ENCODE data around the gene ASTN2. TPM values are rescaled to one million over a fixed set of nuclear protein-coding genes. Genes with fewer than 3 reads are reported as not detected.

ASTN2 gene
- total and polyA plus RNA-seq, 2 experiments from 2014 or later = 7.0 to 24.6 TPM

DNA sequence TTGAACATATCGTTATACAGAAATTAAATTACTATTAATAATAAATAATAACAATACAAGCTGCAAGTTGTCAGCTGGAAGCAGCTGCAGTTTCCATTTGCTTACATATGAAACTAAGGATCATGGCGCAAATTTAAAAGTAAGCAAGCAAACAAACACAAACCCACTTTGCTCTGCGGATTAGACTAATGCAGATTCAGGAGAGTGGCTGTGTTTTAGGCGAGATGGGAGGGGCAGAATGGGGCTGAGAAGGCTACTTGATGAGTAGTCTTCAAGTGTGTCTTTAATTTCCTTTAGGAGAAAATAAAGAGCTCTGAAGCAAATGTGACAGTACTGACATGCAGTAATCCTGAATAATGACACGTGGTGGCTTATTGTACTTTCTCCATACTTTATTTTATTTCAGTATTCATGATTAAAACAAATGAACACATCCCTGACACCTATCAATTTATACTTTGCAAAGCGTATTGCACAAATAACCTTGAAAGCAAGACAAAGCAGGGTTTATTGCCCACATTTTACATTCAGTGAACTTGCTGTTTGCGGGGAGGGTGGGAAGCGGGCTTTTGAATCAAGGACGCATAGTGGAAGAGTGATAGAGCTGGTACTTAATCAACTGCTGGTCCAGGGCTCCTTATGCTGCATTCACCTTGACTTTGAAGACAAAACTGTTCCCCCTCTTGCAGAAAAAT lies 949.1 kb downstream of the ASTN2 start:
- Mint-ChIP-seq H3K4me1 (peaks cover 35% of the 10 kb centered on the region), H3K4me3 (no peak overlapping the region), H3K9me3 (no peaks in the 10 kb centered on the region), H3K36me3 (ENCODE audit: low read depth) (peaks cover 3% of the 10 kb centered on the region; the same call in 1 of the 3 replicates), H3K27me3 (ENCODE audit: insufficient read depth, low read depth, poor library complexity) (peaks cover 3% of the 10 kb centered on the region), H3K27ac (no peak overlapping the region)
- H3K79me2 ChIP-seq (replicated peaks; ENCODE audit: insufficient read depth) = no peaks in the 10 kb centered on the region
- no peak for TF ChIP-seq NANOG (IDR thresholded peaks at IDR 0.05; ENCODE audit: borderline replicate concordance)
- no peak overlapping the region for H3K4me3 ChIP-seq
- H3K27me3 ChIP-seq (ENCODE audit: insufficient read depth) = no peaks in the 10 kb centered on the region
- H3K4me1 ChIP-seq (ENCODE audit: insufficient read depth) = peaks cover 18% of the 10 kb centered on the region
- ATAC-seq (no peak), DNase-seq (ENCODE audit: low spot score) (no peak)
- peaks cover 3% of the 10 kb centered on the region; the same call in 1 of the 2 replicates for H3F3A ChIP-seq (replicated peaks; ENCODE audit: low read depth)
- H3K36me3 ChIP-seq (ENCODE audit: insufficient read depth) = no peaks in the 10 kb centered on the region
- H3K27ac ChIP-seq (ENCODE audit: low read depth) = no peak overlapping the region
- H3K4me2 ChIP-seq = no peak overlapping the region
- H3K9me2 ChIP-seq (ENCODE audit: insufficient read depth) = no peaks in the 10 kb centered on the region; the same call in 1 of the 2 replicates
- H4K20me1 ChIP-seq (replicated peaks; ENCODE audit: insufficient read depth) = no peaks in the 10 kb centered on the region
- H2AFZ ChIP-seq = no peak overlapping the region

DNA sequence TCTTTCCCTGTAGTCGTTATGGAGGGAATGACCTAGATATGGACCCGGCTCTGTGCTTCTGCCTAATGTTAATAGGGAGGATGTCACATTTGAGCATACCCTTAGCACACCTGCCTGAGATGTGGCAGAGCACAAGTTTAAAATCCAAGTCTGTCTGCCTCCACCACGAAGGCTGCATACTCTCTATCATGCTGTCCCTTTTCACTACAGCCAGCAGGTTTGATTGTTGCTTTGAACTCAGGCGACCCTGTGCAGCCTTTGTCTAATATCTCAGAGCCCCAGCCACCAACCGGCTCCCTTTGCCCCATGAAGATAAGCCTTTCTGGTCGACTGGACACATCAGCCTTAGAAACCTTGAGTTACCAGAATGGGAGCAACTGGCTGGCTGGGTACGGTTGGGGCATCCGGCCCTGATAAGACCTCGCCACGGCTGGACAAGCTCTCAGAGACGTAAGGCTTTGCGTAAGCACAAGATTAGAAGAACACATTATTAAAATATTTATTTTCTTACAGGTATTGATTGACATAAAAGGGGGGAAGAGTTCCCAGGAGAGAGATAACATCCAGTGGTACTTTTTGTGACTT lies 949.8 kb downstream of the ASTN2 start:
- DNase-seq (ENCODE audit: low spot score) = no peak
- H2AFZ ChIP-seq = no peak overlapping the region
- H3K27ac Mint-ChIP-seq = no peak overlapping the region
- H3K79me2 ChIP-seq (replicated peaks; ENCODE audit: insufficient read depth) = no peaks in the 10 kb centered on the region
- H3K9me3 Mint-ChIP-seq = no peaks in the 10 kb centered on the region
- no peaks in the 10 kb centered on the region for H3F3A ChIP-seq (replicated peaks; ENCODE audit: low read depth)
- H3K36me3 Mint-ChIP-seq (ENCODE audit: low read depth) = peaks cover 3% of the 10 kb centered on the region; the same call in 1 of the 3 replicates
- H4K20me1 ChIP-seq (replicated peaks; ENCODE audit: insufficient read depth) = no peaks in the 10 kb centered on the region
- H3K4me1 Mint-ChIP-seq = peaks cover 29% of the 10 kb centered on the region
- H3K4me3 ChIP-seq = no peak overlapping the region
- peaks cover 3% of the 10 kb centered on the region for H3K27me3 Mint-ChIP-seq (ENCODE audit: insufficient read depth, low read depth, poor library complexity)
- no peaks in the 10 kb centered on the region for H3K27me3 ChIP-seq (ENCODE audit: insufficient read depth)
- no peaks in the 10 kb centered on the region for H3K36me3 ChIP-seq (ENCODE audit: insufficient read depth)
- no peak for ATAC-seq
- no peak overlapping the region for H3K27ac ChIP-seq (ENCODE audit: low read depth)
- H3K4me2 ChIP-seq = no peak overlapping the region
- H3K9me2 ChIP-seq (ENCODE audit: insufficient read depth) = no peaks in the 10 kb centered on the region; the same call in 1 of the 2 replicates
- no peak overlapping the region for H3K4me3 Mint-ChIP-seq
- H3K4me1 ChIP-seq (ENCODE audit: insufficient read depth) = peaks cover 12% of the 10 kb centered on the region
- TF ChIP-seq EZH2 (IDR thresholded peaks at IDR 0.05; ENCODE audit: low read depth, unreplicated experiment) = no peak
- TF ChIP-seq, protein P1, sequence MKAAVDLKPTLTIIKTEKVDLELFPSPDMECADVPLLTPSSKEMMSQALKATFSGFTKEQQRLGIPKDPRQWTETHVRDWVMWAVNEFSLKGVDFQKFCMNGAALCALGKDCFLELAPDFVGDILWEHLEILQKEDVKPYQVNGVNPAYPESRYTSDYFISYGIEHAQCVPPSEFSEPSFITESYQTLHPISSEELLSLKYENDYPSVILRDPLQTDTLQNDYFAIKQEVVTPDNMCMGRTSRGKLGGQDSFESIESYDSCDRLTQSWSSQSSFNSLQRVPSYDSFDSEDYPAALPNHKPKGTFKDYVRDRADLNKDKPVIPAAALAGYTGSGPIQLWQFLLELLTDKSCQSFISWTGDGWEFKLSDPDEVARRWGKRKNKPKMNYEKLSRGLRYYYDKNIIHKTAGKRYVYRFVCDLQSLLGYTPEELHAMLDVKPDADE (IDR thresholded peaks at IDR 0.05) = no peak
- TF ChIP-seq POLR2AphosphoS5 (IDR thresholded peaks at IDR 0.05; ENCODE audit: low read depth) = no peak
- no peak for TF ChIP-seq CREB1 (CRISPR knock-in tag; IDR thresholded peaks at IDR 0.05; ENCODE audit: low read depth)
- TF ChIP-seq ZNF331 (CRISPR knock-in tag; IDR thresholded peaks at IDR 0.05; ENCODE audit: low read depth) = no peak
- TF ChIP-seq, protein P2, sequence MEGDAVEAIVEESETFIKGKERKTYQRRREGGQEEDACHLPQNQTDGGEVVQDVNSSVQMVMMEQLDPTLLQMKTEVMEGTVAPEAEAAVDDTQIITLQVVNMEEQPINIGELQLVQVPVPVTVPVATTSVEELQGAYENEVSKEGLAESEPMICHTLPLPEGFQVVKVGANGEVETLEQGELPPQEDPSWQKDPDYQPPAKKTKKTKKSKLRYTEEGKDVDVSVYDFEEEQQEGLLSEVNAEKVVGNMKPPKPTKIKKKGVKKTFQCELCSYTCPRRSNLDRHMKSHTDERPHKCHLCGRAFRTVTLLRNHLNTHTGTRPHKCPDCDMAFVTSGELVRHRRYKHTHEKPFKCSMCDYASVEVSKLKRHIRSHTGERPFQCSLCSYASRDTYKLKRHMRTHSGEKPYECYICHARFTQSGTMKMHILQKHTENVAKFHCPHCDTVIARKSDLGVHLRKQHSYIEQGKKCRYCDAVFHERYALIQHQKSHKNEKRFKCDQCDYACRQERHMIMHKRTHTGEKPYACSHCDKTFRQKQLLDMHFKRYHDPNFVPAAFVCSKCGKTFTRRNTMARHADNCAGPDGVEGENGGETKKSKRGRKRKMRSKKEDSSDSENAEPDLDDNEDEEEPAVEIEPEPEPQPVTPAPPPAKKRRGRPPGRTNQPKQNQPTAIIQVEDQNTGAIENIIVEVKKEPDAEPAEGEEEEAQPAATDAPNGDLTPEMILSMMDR (conservative IDR thresholded peaks at IDR 0.05; ENCODE audit: low read depth in 2 of 2) = no peak
- no peak for TF ChIP-seq EZH2phosphoT487 (IDR thresholded peaks at IDR 0.05; ENCODE audit: unreplicated experiment)
- no peak for TF ChIP-seq JUNB (IDR thresholded peaks at IDR 0.05; ENCODE audit: unreplicated experiment)
- TF ChIP-seq, protein P3, sequence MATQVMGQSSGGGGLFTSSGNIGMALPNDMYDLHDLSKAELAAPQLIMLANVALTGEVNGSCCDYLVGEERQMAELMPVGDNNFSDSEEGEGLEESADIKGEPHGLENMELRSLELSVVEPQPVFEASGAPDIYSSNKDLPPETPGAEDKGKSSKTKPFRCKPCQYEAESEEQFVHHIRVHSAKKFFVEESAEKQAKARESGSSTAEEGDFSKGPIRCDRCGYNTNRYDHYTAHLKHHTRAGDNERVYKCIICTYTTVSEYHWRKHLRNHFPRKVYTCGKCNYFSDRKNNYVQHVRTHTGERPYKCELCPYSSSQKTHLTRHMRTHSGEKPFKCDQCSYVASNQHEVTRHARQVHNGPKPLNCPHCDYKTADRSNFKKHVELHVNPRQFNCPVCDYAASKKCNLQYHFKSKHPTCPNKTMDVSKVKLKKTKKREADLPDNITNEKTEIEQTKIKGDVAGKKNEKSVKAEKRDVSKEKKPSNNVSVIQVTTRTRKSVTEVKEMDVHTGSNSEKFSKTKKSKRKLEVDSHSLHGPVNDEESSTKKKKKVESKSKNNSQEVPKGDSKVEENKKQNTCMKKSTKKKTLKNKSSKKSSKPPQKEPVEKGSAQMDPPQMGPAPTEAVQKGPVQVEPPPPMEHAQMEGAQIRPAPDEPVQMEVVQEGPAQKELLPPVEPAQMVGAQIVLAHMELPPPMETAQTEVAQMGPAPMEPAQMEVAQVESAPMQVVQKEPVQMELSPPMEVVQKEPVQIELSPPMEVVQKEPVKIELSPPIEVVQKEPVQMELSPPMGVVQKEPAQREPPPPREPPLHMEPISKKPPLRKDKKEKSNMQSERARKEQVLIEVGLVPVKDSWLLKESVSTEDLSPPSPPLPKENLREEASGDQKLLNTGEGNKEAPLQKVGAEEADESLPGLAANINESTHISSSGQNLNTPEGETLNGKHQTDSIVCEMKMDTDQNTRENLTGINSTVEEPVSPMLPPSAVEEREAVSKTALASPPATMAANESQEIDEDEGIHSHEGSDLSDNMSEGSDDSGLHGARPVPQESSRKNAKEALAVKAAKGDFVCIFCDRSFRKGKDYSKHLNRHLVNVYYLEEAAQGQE (IDR thresholded peaks at IDR 0.05; ENCODE audit: unreplicated experiment) = no peak

All from GM23338 (cell line).